ENCODE measurements around the gene CCDC27. TPM values are rescaled to one million over a fixed set of nuclear protein-coding genes. Genes with fewer than 3 reads are reported as not detected.
A peak's percentile ranks its signal among the peaks of the same experiment; 100 is the strongest.

Gene CCDC27
- total RNA-seq, 1 donor from 2014 or later, result not detected

DNA sequence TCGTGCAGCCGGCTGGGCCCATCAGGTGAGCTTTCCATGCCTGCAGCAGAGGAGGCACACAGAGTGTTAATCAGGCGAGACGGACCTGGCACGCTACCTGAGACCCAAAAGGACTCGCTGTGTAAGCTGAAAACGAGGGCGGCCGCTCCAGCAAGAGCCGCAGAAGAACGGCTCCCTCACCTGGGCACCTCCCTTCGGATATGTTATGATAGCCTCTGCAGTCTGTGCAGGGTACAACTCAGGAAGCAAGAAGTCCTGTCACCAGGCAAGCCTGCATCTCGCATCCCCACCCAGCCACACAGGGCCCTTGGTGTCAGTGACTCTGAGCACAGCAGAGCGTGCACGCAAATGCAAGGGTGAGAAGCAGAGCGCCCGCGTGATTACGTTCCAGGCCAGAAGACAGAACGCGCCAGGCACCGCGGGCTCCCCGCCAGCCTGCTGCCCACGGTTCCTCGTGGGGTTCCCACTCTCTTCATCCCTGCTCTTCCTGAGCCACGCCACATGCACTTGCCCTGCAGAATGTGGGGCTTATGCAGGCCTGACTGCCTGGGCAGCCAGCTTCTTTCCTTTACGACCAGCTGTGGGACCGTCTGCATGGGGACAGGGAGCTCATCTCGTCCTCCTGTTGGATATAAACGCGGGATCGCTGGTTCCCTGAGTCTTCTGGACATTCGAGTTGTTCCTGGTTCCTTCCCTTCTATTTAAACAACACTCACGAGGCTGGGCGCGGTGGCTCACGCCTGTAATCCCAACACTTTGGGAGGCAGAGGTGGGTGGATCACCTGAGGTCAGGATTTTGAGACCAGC, 64.3 kb downstream of the CCDC27 start:
- DNase-seq (ENCODE audit: low read depth) (no peak), FAIRE-seq (no peak)
- Histone ChIP-seq H3K4me2 (ENCODE audit: low read length) (no peak overlapping the region), H3K4me3 (ENCODE audit: insufficient read depth, low read depth, low read length) (no peak overlapping the region), H3K27me3 (ENCODE audit: insufficient read depth, low read length) (no peaks in the 10 kb centered on the region), H3K79me2 (ENCODE audit: insufficient read depth, low read length) (no peaks in the 10 kb centered on the region), H3K27ac (ENCODE audit: low read depth, low read length) (no peak overlapping the region), H3K36me3 (ENCODE audit: insufficient read depth, low read length) (peaks cover under 1% of the 10 kb centered on the region), H3K9ac (ENCODE audit: low read length) (no peak overlapping the region), H4K20me1 (ENCODE audit: insufficient read depth, low read length) (no peaks in the 10 kb centered on the region), H2AFZ (ENCODE audit: low read depth, low read length) (no peak overlapping the region), H3K9me3 (ENCODE audit: insufficient read depth, low read depth, low read length) (no peaks in the 10 kb centered on the region), H3K4me1 (ENCODE audit: insufficient read depth, low read length) (no peaks in the 10 kb centered on the region)
- Mint-ChIP-seq H3K9me3 (ENCODE audit: unreplicated experiment) (no peaks in the 10 kb centered on the region), H3K36me3 (ENCODE audit: low read depth, unreplicated experiment) (peaks cover 20% of the 10 kb centered on the region), H3K4me3 (ENCODE audit: unreplicated experiment) (no peak overlapping the region), H3K27ac (ENCODE audit: unreplicated experiment) (no peak overlapping the region), H3K27me3 (ENCODE audit: low read depth, unreplicated experiment) (no peaks in the 10 kb centered on the region), H3K4me1 (ENCODE audit: low read depth, unreplicated experiment) (peaks cover 3% of the 10 kb centered on the region)
- TF ChIP-seq, protein P1, sequence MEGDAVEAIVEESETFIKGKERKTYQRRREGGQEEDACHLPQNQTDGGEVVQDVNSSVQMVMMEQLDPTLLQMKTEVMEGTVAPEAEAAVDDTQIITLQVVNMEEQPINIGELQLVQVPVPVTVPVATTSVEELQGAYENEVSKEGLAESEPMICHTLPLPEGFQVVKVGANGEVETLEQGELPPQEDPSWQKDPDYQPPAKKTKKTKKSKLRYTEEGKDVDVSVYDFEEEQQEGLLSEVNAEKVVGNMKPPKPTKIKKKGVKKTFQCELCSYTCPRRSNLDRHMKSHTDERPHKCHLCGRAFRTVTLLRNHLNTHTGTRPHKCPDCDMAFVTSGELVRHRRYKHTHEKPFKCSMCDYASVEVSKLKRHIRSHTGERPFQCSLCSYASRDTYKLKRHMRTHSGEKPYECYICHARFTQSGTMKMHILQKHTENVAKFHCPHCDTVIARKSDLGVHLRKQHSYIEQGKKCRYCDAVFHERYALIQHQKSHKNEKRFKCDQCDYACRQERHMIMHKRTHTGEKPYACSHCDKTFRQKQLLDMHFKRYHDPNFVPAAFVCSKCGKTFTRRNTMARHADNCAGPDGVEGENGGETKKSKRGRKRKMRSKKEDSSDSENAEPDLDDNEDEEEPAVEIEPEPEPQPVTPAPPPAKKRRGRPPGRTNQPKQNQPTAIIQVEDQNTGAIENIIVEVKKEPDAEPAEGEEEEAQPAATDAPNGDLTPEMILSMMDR (IDR thresholded peaks at IDR 0.05; ENCODE audit: insufficient read depth, low read depth, low read length), result no peak
- TF ChIP-seq EZH2 (IDR thresholded peaks at IDR 0.05; ENCODE audit: insufficient read depth, low read length), result no peak

DNA sequence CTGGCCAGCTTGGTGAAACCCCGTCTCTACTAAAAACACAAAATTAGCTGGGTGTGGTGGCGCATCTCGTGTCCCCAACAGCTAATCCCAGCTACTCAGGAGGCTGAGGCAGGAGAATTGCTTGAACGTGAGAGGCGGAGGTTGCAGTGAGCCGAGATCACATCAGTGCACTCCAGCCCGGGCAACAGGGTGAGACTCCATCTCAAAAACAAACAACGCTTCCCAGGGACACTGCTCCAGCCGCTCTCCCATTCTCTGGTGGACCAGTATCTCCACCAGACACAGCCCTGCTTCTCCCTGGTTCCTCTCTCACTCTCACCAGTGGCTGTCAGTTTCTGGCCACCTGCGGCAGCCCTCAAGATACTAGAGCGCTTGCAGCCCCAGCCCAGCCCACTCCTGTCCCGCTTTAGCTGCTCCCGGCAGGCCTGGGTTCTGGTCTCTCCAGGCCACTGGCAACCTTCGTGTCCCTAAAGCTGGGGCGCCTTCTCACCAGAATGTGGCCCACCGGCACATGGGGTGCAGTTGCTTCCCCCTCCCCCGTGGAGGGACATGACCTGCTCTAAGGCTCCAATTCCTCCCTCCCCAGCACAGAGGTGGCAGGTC, 65.0 kb downstream of the CCDC27 start:
- H3K4me3 Mint-ChIP-seq (ENCODE audit: unreplicated experiment), result no peak overlapping the region
- Histone ChIP-seq H3K4me2 (ENCODE audit: low read length) (no peak overlapping the region), H3K4me1 (ENCODE audit: insufficient read depth, low read length) (no peaks in the 10 kb centered on the region), H3K27ac (ENCODE audit: low read depth, low read length) (no peak overlapping the region), H3K36me3 (ENCODE audit: insufficient read depth, low read length) (peaks cover 4% of the 10 kb centered on the region), H2AFZ (ENCODE audit: low read depth, low read length) (no peak overlapping the region), H3K27me3 (ENCODE audit: insufficient read depth, low read length) (no peaks in the 10 kb centered on the region), H3K4me3 (ENCODE audit: insufficient read depth, low read depth, low read length) (no peak overlapping the region), H3K9me3 (ENCODE audit: insufficient read depth, low read depth, low read length) (no peaks in the 10 kb centered on the region), H4K20me1 (ENCODE audit: insufficient read depth, low read length) (no peaks in the 10 kb centered on the region), H3K79me2 (ENCODE audit: insufficient read depth, low read length) (no peaks in the 10 kb centered on the region), H3K9ac (ENCODE audit: low read length) (no peak overlapping the region)
- no peaks in the 10 kb centered on the region for H3K9me3 Mint-ChIP-seq (ENCODE audit: unreplicated experiment)
- peaks cover 25% of the 10 kb centered on the region for H3K36me3 Mint-ChIP-seq (ENCODE audit: low read depth, unreplicated experiment)
- H3K27me3 Mint-ChIP-seq (ENCODE audit: low read depth, unreplicated experiment), result no peaks in the 10 kb centered on the region
- FAIRE-seq, result no peak
- peak overlapping the region; percentile 47 for H3K27ac Mint-ChIP-seq (ENCODE audit: unreplicated experiment)
- no peaks in the 10 kb centered on the region for H3K4me1 Mint-ChIP-seq (ENCODE audit: low read depth, unreplicated experiment)
- no peak for TF ChIP-seq EZH2 (IDR thresholded peaks at IDR 0.05; ENCODE audit: insufficient read depth, low read length)
- TF ChIP-seq, protein P1 (IDR thresholded peaks at IDR 0.05; ENCODE audit: insufficient read depth, low read depth, low read length), result no peak
- no peak for DNase-seq (ENCODE audit: low read depth)
